ENCODE data around the gene SH2D7.

SH2D7 gene

DNA sequence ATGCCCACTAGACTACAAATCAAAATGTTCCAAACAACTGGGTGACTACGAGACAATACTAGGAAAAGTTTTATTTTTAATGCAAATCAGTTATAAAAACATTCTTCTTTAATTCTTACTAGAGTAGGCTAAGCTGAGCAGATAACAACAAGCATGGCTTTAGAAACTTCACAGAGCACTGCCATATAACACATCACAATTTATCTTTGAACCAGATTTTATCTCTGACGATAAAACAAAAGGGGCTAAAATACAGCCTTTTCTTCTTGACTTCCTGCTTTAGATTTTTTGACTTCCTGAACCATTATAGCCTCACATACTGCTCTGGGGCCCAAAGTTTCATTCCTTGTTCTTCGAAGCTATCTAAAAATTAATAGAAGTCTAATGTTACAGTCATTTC lies 40.8 kb upstream of the SH2D7 start:
- peak overlapping the region; percentile 87 for H3K27ac ChIP-seq
- peaks cover 100% of the 10 kb centered on the region for H3K4me1 ChIP-seq
- H4K20me1 ChIP-seq = no peaks in the 10 kb centered on the region
- H3K36me3 ChIP-seq = peaks cover 16% of the 10 kb centered on the region
- H3K9me3 ChIP-seq = no peaks in the 10 kb centered on the region
- peak overlapping the region; percentile 40; the same call in 1 of the 2 replicates for H3K9ac ChIP-seq
- H3K27me3 ChIP-seq = no peaks in the 10 kb centered on the region
- peak overlapping the region; percentile 81 for H3K4me2 ChIP-seq
- no peak overlapping the region for H3K4me3 ChIP-seq
- no peak for TF ChIP-seq Cebpa-rat (IDR thresholded peaks at IDR 0.05)

DNA sequence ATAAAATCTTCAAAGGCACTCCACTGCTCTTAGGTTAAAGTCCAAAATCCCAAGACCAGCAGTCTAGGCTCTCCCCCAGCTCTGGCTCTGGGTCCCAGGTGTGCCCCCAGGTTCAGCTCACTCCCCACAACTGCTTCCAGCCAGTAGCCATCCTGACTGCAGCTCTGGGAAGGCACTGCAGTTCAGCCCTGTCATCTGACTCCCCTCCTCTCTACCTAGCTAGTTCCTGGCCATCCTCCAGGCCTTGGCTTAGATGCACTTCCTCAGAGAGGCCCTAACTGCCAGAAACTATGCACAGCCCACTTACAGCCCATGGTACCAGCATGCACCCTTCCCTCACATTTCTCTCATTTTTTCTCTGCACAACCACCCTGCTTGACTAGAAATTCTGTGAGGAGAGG lies 40.4 kb upstream of the SH2D7 start:
- Histone ChIP-seq H3K27ac (peak overlapping the region; percentile 87), H3K9ac (peak overlapping the region; percentile 40; the same call in 1 of the 2 replicates), H4K20me1 (no peaks in the 10 kb centered on the region), H3K4me3 (no peak overlapping the region), H3K4me2 (peak overlapping the region; percentile 81), H3K36me3 (peaks cover 16% of the 10 kb centered on the region), H3K4me1 (peaks cover 100% of the 10 kb centered on the region), H3K9me3 (no peaks in the 10 kb centered on the region), H3K27me3 (no peaks in the 10 kb centered on the region)
- TF ChIP-seq Cebpa-rat (IDR thresholded peaks at IDR 0.05) = no peak

DNA sequence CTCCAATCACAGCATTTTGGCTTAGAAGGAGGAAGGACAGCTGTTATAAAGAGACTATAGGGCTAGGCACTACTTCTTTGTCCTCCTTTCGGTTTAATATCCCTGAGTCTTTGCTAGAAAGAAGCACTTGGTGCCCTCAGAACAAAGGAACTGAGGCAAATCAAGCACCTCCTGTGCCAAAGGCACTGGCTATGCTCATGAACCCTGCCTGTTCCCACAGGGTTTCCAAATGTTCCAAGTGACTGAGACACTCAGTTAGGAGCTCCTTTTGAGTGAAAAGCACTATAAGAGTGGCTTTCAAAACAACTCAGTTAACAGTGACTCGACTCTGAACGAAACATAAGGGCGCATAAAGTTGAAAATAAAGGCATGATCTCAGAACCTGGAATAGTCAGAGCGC lies 39.8 kb upstream of the SH2D7 start:
- H3K4me3 ChIP-seq = no peak overlapping the region
- H3K27ac ChIP-seq = peak overlapping the region; percentile 87
- H3K9ac ChIP-seq = peak overlapping the region; percentile 40; the same call in 1 of the 2 replicates
- peak overlapping the region; percentile 81 for H3K4me2 ChIP-seq
- peaks cover 16% of the 10 kb centered on the region for H3K36me3 ChIP-seq
- H3K27me3 ChIP-seq = no peaks in the 10 kb centered on the region
- no peaks in the 10 kb centered on the region for H3K9me3 ChIP-seq
- TF ChIP-seq Cebpa-rat (IDR thresholded peaks at IDR 0.05) = no peak
- H4K20me1 ChIP-seq = no peaks in the 10 kb centered on the region
- H3K4me1 ChIP-seq = peaks cover 100% of the 10 kb centered on the region

DNA sequence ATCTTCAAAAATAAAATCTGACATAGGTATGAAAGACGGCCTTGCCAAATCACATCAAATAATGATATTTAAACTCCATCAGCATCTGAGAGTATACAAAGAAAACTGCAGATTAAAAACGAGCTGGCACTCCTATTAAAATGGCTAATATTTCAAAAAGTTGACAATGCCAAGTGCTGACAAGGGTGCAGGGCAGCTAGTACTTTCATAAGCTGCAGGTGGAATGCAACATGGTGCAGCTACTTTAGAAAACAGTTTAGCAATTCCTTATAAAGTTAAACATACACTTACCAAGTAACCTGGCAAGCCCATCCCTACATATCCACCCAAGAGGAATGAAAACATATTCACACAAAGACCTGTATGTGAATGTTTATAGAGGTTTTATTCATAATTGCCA lies 37.8 kb upstream of the SH2D7 start:
- TF ChIP-seq Cebpa-rat (IDR thresholded peaks at IDR 0.05) = no peak
- H3K9ac ChIP-seq = no peak overlapping the region
- no peaks in the 10 kb centered on the region for H3K9me3 ChIP-seq
- no peaks in the 10 kb centered on the region for H3K27me3 ChIP-seq
- peaks cover 16% of the 10 kb centered on the region for H3K36me3 ChIP-seq
- H3K27ac ChIP-seq = 0 out of 2 replicates have a peak overlapping the region, but pooled peaks have one; percentile 92
- H3K4me3 ChIP-seq = no peak overlapping the region
- peaks cover 100% of the 10 kb centered on the region for H3K4me1 ChIP-seq
- no peaks in the 10 kb centered on the region for H4K20me1 ChIP-seq
- H3K4me2 ChIP-seq = peak overlapping the region; percentile 92

DNA sequence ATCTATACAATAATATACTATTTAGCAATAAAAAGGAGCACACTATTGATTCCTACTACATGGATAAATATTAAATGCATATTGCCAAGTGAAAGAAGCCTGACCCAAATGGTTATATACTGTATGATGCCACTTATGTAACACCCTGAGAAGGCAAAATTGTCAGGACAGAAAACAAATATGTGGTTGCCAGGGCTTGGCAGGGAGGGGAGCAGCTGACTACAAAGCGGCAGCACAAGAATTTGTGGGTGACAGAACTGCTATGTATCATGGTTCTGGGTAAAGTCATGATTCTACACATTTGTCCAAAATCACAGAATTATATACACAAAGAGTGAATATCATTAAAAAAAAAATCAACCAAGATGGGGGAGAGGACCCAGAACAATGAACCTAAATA lies 37.4 kb upstream of the SH2D7 start:
- H3K4me1 ChIP-seq = peaks cover 100% of the 10 kb centered on the region
- TF ChIP-seq Cebpa-rat (IDR thresholded peaks at IDR 0.05) = no peak

DNA sequence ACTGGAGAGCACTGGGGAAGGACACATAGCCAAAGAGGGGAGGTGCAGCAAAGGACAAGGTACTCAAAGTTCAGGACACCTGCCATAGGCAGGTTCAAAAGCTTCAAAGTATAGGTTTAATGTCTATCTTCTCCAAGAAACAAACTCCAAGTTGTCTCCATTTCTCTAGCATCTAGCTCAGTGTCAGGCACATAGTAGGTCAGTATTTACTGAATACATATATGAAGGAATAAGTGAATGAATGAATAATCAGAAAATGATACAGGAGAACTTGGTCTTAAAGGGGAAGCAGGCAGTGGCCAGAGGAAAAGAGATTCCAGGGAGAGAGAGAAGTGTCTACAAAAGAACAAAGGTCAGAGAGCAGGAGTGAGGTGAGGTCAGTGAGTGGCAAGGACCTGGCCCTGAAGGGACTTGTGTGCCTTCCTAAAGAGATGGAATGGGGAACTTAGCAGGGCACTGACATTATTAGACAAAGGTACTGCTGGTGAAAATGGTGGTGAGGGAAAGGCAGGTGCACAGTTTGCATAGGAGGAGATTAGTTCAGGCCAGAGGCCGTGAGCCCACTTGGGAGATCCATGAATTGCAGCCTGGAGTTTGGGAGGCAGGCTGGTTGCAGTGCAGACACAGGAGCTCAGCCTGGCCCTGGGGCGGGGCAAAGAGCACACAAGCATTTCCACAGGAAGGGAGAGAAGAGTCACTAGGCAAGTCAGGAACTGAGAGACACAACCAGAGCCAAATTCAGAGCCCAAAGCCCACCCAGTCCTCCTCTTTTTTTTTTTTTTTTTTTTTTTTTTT lies 36.2 kb upstream of the SH2D7 start:
- peak overlapping the region; percentile 33 for H3K4me3 ChIP-seq
- no peaks in the 10 kb centered on the region for H4K20me1 ChIP-seq
- H3K4me1 ChIP-seq = peaks cover 100% of the 10 kb centered on the region
- peaks cover 16% of the 10 kb centered on the region for H3K36me3 ChIP-seq
- no peaks in the 10 kb centered on the region for H3K27me3 ChIP-seq
- H3K9ac ChIP-seq = peak overlapping the region; percentile 74
- peak overlapping the region; percentile 92 for H3K4me2 ChIP-seq
- no peaks in the 10 kb centered on the region for H3K9me3 ChIP-seq
- TF ChIP-seq Cebpa-rat (IDR thresholded peaks at IDR 0.05) = no peak
- peak overlapping the region; percentile 92 for H3K27ac ChIP-seq

More for the DNA sequence above, 37.4 kb upstream of the SH2D7 start:
- no peaks in the 10 kb centered on the region for H4K20me1 ChIP-seq
- H3K4me3 ChIP-seq = no peak overlapping the region
- H3K27ac ChIP-seq = peak overlapping the region; percentile 92
- H3K9ac ChIP-seq = no peak overlapping the region
- no peaks in the 10 kb centered on the region for H3K27me3 ChIP-seq
- H3K9me3 ChIP-seq = no peaks in the 10 kb centered on the region
- peak overlapping the region; percentile 92 for H3K4me2 ChIP-seq
- H3K36me3 ChIP-seq = peaks cover 16% of the 10 kb centered on the region

DNA sequence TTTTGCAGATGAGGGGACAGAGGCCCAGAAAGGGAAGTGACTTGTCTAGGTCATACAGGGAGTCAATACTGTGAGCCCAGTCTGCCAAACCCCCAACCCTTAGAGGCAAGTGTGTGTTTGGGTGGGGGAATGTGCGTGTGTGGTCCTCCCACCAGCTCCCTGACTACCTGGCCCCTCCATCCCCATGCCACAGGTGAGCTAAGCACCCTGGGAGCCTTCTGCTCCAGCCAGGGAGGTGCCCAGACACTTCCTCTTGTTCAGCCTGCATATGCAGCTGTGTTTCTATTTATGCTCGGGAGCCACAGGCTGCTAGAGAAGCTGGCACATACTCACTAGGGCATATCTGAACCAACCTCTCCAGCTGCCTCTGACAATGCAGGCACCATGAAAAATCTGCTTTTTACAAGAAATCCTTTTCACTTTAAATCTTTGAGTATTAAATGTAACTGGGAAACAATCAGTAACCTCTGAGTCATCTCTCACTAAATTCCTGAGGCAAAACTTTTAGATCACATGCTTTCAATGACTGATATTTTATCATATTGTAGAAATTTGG lies 35.6 kb upstream of the SH2D7 start:
- no peak for TF ChIP-seq Cebpa-rat (IDR thresholded peaks at IDR 0.05)
- no peaks in the 10 kb centered on the region for H4K20me1 ChIP-seq
- no peaks in the 10 kb centered on the region for H3K9me3 ChIP-seq
- peaks cover 100% of the 10 kb centered on the region for H3K4me1 ChIP-seq
- H3K9ac ChIP-seq = peak overlapping the region; percentile 74
- H3K4me2 ChIP-seq = peak overlapping the region; percentile 92
- H3K27ac ChIP-seq = peak overlapping the region; percentile 92
- no peaks in the 10 kb centered on the region for H3K27me3 ChIP-seq
- H3K36me3 ChIP-seq = peaks cover 16% of the 10 kb centered on the region
- H3K4me3 ChIP-seq = peak overlapping the region; percentile 33

DNA sequence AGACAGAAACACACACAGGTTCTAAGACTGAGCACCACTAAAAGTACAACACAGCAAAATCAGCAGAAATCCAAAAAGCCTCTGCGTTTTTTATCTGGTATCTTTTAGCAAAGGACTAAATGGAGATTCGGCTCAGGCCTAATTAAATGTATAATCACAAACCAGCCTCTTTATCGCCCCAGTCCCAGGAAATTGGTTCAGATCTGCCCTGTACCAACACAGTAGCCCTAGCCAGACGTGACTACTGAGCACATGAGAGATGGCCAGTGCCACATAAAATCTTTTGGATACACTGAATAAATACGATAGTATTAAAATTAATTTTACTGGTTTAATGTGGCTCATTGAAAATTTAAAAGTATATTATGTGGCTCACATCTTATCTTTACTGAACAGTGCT lies 34.6 kb upstream of the SH2D7 start:
- no peak for TF ChIP-seq Cebpa-rat (IDR thresholded peaks at IDR 0.05)
- peak overlapping the region; percentile 92 for H3K4me2 ChIP-seq
- H4K20me1 ChIP-seq = no peaks in the 10 kb centered on the region
- peaks cover 12% of the 10 kb centered on the region for H3K36me3 ChIP-seq
- no peaks in the 10 kb centered on the region for H3K9me3 ChIP-seq
- peaks cover 100% of the 10 kb centered on the region for H3K4me1 ChIP-seq
- peak overlapping the region; percentile 92 for H3K27ac ChIP-seq
- H3K27me3 ChIP-seq = no peaks in the 10 kb centered on the region
- no peak overlapping the region for H3K4me3 ChIP-seq
- peak overlapping the region; percentile 74 for H3K9ac ChIP-seq

DNA sequence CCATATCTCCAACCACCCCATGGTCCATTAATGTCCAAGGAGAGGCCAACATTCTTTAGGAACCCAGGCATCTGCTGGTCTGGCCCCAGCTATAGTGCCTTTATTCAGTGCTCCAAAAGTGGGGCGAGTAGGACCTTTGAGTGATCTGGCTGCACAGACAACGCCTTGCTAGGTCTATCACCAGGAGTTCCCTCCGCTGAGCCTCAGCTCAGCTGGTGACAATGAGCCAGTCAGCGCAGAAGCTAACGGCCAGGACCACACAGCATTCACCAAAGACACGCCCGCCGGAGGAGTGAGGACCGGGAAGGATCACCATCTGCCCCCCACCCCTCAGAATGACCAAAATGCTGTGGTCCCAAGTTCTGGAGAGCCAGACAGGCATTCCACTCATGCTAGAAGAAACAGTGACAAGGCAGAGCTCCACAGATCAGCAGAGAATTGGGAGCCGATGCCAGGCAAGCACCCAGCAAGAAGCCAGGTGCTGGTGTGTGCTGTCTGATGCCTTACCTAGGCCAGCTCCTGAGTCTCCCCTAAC lies 33.9 kb upstream of the SH2D7 start:
- H3K4me3 ChIP-seq = no peak overlapping the region
- TF ChIP-seq Cebpa-rat (IDR thresholded peaks at IDR 0.05) = no peak
- peaks cover 6% of the 10 kb centered on the region for H3K36me3 ChIP-seq
- H3K27me3 ChIP-seq = no peaks in the 10 kb centered on the region
- H3K4me2 ChIP-seq = peak overlapping the region; percentile 92
- H4K20me1 ChIP-seq = no peaks in the 10 kb centered on the region
- H3K27ac ChIP-seq = peak overlapping the region; percentile 92
- H3K9ac ChIP-seq = peak overlapping the region; percentile 15; the same call in 1 of the 2 replicates
- H3K9me3 ChIP-seq = no peaks in the 10 kb centered on the region
- H3K4me1 ChIP-seq = peaks cover 99% of the 10 kb centered on the region

Measured in BLaER1 (cell line).